ENCODE results near the gene CHRM2.

CHRM2 gene

GRCh38 chr7:136897676-136898075, 29.2 kb downstream of the CHRM2 start:
- no peak for DNase-seq (ENCODE audit: low read depth)

DNA sequence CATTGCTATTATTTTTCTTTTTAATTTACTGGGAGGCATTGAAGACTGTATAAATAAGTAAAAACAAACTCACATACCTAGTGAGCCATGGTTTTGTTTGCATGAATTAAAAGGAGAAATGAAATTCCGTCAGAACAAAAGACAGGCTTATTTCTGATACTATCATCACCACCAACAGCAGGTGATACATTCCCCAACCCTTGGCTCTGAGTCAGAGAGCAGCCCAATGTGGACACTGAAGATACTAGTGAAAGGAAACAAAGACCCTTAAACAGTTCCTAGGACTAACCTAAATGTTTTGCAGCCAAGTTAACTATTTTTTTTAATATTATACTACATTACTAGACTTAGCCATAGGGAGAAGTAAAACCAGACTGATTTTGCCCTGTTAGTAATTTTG, 31.6 kb downstream of the CHRM2 start:
- DNase-seq (ENCODE audit: low read depth) = no peak

DNA sequence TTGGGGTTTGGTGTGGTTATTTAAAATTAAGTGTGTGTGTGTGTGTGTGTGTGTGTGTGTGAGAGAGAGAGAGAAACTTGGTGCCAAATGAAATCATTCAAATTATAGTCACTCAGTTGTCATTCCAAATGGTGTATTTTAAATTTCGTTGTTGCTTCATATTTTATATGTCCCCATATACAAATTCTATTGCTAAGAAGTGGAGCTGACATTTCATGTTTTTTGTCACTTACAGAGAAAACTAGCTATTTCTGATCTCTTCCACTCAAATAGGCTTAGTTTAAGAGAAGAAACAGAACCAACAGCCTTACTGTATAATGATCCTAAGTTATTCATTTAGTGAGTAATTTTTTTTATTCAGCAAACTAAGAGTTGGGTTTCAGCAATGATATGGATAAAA, 42.3 kb downstream of the CHRM2 start:
- no peak for DNase-seq (ENCODE audit: low read depth)

DNA sequence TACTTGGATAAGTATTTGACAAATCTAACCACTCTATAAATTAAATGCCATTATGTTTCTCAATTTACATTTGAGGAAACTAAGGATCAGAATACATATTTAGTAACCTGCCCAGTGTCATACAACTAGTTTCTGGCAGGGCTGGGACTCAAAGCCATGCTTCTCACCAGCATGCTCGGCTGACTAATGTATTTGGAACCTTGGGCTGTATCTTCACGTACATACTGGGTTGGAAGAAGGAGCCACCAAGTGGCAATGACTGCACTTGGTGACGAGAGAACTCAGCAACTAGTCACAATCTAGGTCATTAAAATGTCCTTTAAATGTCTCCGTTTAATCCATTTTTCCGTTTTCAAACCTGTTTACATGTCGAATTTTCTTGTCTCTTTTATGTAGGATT, 42.9 kb downstream of the CHRM2 start:
- DNase-seq (ENCODE audit: low read depth) = no peak

DNA sequence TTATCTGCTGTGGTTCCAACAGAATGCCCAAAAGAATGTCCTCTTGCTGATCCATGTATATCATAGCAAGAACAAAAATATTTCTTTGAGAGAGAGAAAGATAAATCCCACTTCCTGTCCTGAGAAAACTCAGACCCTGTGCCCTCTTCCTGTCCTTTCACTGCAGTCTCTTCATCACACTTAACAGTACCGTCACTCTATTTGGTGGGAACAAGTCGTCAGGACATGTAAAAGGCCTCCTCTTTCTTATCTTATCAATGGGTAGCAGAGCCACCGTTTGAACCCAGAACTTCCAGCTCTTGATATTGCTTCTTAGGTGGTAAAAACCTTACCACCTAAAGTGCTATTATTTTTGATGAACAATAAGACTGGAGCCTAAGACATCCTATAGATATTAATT, 43.9 kb downstream of the CHRM2 start:
- no peak for DNase-seq (ENCODE audit: low read depth)

- DNase-seq (ENCODE audit: low read depth) = no peak
Measured at GRCh38 chr7:136914016-136914415, 45.6 kb downstream of the CHRM2 start.

DNA sequence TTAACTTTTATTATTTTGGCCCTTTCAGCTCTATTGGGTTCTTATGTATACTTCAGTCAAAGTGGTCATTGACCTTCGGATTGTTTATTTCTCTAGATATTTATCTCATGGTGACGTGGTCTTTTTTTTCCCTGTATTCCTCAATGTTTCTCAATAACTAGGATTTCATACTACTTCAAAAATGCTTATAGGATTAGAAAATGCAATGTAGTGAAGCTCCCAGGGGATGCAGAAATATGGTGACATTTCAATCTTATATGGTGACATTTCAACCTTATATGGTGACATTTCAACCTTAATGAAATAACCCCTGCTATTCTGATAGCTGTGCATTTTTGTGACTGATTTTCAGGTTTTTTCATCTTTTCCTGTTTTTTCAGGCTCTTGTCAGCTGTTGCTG, 51.4 kb downstream of the CHRM2 start:
- DNase-seq (ENCODE audit: low read depth) = no peak

DNA sequence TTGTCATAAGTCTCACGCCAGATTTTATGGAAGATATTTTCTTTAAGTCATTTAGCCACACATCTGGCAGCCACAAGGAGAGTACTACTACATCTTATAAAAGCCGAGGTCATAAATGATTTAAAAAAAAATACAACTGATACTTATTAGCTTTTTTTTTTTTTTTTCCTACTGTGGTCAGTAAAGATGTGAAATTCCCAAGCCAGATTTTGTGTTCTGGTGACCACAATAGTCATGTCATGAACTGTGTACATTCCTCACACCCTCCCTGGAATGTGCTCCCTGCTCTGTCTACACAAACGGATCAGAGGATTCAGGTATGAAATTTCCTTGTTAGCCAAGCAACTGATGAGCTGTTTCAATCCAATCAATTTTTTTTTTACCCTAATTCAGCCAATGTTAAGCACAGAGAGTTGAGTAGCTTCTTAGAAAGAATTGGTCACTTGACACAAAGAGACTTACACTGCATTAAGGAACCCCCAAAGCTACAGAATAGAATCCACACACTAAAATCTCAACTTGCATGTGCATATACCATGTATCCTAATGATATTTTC, 54.7 kb downstream of the CHRM2 start:
- no peak for DNase-seq (ENCODE audit: low read depth)

DNA sequence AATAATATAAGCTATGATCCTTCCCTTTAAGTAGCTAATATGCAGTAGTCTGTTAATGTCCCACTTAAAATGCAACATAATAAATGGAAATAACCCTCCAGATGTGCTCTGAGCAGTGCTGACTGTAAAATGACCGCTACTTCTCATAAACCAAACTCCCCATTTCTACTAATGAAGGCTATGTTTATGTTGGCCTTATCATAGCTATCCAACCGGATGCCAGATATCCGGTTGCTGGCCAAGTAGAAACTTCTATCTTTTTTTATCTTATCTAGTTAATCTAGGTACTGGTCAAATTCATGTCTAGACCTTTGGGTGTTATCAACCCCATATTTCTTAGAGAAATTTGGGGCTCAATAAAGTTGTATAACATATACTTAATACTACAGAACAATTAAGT, 56.6 kb downstream of the CHRM2 start:
- no peak for DNase-seq (ENCODE audit: low read depth)

DNA sequence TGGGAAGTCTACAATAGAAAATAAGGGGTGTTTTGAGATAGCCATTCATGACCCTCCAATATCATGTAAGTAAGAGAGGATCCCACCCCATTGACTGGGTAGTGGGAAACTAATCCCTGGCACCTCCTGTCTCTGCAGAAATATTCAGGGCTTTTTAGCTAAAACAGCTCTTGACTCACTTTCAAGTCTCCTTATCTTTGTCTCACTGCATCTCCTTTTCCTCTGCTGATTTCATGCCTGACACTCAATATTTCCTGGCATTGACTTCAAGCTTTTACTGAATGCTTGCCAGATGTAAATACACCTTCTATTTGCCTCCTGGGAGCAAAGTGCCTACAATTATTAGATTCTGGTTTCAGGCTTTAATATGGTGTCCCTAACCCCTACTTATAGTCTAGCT, 57.1 kb downstream of the CHRM2 start:
- DNase-seq (ENCODE audit: low read depth) = no peak

GRCh38 chr7:136931169-136931867, 62.9 kb downstream of the CHRM2 start:
- DNase-seq (ENCODE audit: low read depth) = no peak

DNA sequence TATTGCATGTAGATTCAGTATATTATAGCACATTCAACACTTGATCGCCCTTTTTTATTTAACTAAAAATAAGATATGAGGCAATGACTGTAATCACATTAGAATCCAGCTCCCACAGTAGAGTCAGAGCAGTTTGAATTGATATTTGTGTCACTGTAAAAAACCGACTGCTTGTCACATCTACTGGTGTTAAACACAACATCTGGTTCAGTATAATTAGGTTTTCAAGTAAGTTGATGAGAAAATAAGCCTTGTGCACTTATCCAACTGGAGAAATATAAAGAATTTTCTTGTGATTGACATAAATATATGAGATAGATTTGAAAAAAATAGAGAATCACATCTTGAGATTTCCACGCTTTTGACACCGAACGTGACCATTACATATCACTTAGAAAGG, 69.0 kb downstream of the CHRM2 start:
- DNase-seq (ENCODE audit: low read depth) = no peak

GRCh38 chr7:136938476-136938875, 70.0 kb downstream of the CHRM2 start:
- no peak for DNase-seq (ENCODE audit: low read depth)

- DNase-seq (ENCODE audit: low read depth) = no peak
Measured at GRCh38 chr7:136940122-136940521, 71.7 kb downstream of the CHRM2 start.

- no peak for DNase-seq (ENCODE audit: low read depth)
Measured at GRCh38 chr7:136940917-136941316, 72.5 kb downstream of the CHRM2 start.

DNA sequence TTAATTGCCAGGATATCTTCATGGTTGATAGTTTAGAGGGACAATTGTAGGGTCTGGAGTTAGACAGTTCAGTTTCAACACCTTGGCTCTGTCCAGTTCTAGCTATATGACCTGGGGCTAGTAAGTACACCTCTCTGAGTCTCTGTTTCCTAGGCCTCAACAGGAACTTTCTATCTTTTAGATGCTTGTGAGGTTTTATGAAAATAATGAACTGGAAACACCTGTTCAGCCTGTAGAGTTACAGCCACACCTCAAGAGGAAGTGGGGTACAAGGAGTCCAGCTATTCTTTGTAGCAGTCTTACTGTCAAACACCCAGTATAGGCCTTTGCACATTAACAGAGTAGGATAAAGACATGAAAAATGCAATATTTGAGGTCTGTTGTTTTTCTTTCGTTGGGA, 73.4 kb downstream of the CHRM2 start:
- DNase-seq (ENCODE audit: low read depth) = no peak

GRCh38 chr7:136942401-136942800, 73.9 kb downstream of the CHRM2 start:
- DNase-seq (ENCODE audit: low read depth) = no peak

DNA sequence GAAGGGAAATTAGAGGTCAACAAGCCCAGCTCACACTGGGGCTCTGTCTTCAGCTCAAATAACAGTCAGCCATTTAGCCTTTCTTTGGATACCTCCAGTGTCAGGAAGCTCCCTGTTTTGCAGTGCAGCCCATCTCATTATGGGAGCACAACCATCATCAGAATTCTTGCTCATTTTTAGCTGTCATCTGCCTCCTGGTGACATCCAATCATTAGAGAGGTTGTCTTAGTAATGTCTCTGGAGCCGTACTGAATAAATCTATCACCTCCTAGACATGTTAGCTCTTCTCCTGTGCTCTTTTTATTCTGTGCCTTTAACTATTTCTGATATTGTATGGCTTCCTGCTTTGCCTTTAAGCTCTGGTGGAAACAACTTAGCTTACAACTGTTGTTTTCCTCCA, 74.5 kb downstream of the CHRM2 start:
- no peak for DNase-seq (ENCODE audit: low read depth)

- no peak for DNase-seq (ENCODE audit: low read depth)
Measured at GRCh38 chr7:136947347-136947746, 78.9 kb downstream of the CHRM2 start.

DNA sequence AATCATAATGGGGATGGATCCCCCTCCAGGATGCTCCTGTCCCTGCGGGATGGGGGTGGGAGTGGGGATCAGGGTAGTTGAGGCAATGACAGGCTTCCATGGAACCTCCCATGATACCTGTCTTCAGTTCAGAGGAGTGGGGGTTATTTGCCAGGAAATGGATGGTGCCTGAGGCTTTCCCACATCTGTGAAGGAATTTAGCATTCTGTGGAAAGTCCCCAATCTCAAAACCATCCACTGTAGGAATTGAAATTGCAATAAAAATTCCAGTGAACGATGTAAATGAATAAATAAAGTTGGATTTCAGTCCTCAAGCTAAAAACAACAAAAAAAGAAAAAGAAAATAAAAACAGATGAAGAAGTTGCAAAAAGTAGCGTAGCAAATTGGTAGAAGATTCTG, 81.9 kb downstream of the CHRM2 start:
- no peak for DNase-seq (ENCODE audit: low read depth)

DNA sequence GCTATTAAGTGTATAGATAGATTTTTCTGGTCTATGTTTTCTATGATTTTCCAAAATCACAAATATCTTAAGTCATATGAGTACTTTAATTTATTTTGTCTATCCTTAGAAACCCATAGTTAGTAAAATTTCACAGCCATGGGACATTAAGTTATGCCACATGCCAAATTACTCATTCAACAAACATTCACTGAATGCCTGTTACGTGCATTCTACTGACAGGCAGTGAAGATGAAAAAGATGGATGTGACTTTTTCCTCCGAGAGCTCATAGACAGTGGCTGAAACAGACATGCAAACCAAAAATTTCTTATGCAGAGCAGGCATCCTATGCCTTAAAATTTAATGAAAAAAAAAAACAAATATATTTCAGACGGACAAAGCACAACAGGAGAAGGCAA, 84.9 kb downstream of the CHRM2 start:
- no peak for DNase-seq (ENCODE audit: low read depth)

GRCh38 chr7:136956232-136956631, 87.8 kb downstream of the CHRM2 start:
- no peak for DNase-seq (ENCODE audit: low read depth)

- no peak for DNase-seq (ENCODE audit: low read depth)
Measured at GRCh38 chr7:136956671-136957070, 88.2 kb downstream of the CHRM2 start.

GRCh38 chr7:136957391-136957790, 88.9 kb downstream of the CHRM2 start:
- DNase-seq (ENCODE audit: low read depth) = no peak
